Stomach (tissue), 4 donors: Measurements from ENCODE around the gene C10orf105.

ENCODE experiments used
- CTCF ChIP-seq, 7 experiments: fragments of 450-650 bp in 4 of 7; fragments of 200-600 bp in 3 of 7; sonication (generic) in 3 of 7; IDR thresholded peaks; one replicate each; pipeline ENCODE4 v1.5.1; 2016 to 2019; ENCODE audit warnings: antibody characterized with exemption in 7 of 7, control low read depth in 2 of 7, mild to moderate bottlenecking in 1 of 7
- EP300 ChIP-seq: sonication (generic); formaldehyde crosslinking; IDR thresholded peaks from one replicate; pipeline ENCODE4 v1.6.1; 2017; ENCODE audit warnings: antibody characterized with exemption
- POLR2AphosphoS5 ChIP-seq, 3 donors: sonication (generic); formaldehyde crosslinking; IDR thresholded peaks; one replicate each; pipeline ENCODE4 v1.6.1; 2016; ENCODE audit warnings: antibody characterized with exemption in 3 of 3

GRCh38 chr10:71755179-71755879 lies 35.8 kb upstream of the C10orf105 start:
- TF ChIP-seq EP300 (no peak), CTCF (IDR thresholded peaks at IDR 0.05) (no peak), POLR2AphosphoS5 (IDR thresholded peaks at IDR 0.05) (no peak)
